HG03520 (cell line): Measurements from ENCODE around the gene OTOP1.
"Not testable (repeated sequence)": the region's sequence is repeated elsewhere in the genome, so short reads cannot be mapped to it uniquely, and the experiment has no call there.

Experiments
- ATAC-seq: cut with Tn5 transposase; IDR thresholded peaks from one replicate; pipeline ENCODE4 v1.9.1; 2021; ENCODE audit warnings: mild to moderate bottlenecking, moderate library complexity; ENCODE audit not compliant: unreplicated experiment

The OTOP1 gene

GRCh38 chr4:4165701-4166392, 60.9 kb downstream of the OTOP1 start:
- not testable (repeated sequence) for ATAC-seq

GRCh38 chr4:4164532-4165173, 62.1 kb downstream of the OTOP1 start:
- not testable (repeated sequence) for ATAC-seq

- not testable (repeated sequence) for ATAC-seq
Measured at GRCh38 chr4:4162186-4162585, 64.5 kb downstream of the OTOP1 start.

- not testable (repeated sequence) for ATAC-seq
Measured at GRCh38 chr4:4160956-4161665, 65.6 kb downstream of the OTOP1 start.

GRCh38 chr4:4145622-4146021, 81.1 kb downstream of the OTOP1 start:
- not testable (repeated sequence) for ATAC-seq

- ATAC-seq: not testable (repeated sequence)
Measured at GRCh38 chr4:4143376-4143775, 83.4 kb downstream of the OTOP1 start.

- not testable (repeated sequence) for ATAC-seq
Measured at GRCh38 chr4:4142679-4143078, 84.0 kb downstream of the OTOP1 start.

GRCh38 chr4:4141186-4141585, 85.5 kb downstream of the OTOP1 start:
- ATAC-seq: not testable (repeated sequence)
